GM19239 (cell line): ENCODE measurements around the gene SCYGR5.
"Not testable (repeated sequence)": the region's sequence is repeated elsewhere in the genome, so short reads cannot be mapped to it uniquely, and the experiment has no call there.

Source experiments
- DNase-seq: peaks from one replicate; pipeline ENCODE4 v3.0.0; 2011; ENCODE audit warnings: low spot score; ENCODE audit not compliant: insufficient read length
- FAIRE-seq: peaks from 2 replicates; lab custom pipeline; 2011; peaks lifted over from hg19 to GRCh38; lab: Jason Lieb, UNC

SCYGR5 gene, protein sequence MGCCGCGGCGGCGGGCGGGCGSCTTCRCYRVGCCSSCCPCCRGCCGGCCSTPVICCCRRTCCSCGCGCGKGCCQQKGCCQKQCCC

DNA sequence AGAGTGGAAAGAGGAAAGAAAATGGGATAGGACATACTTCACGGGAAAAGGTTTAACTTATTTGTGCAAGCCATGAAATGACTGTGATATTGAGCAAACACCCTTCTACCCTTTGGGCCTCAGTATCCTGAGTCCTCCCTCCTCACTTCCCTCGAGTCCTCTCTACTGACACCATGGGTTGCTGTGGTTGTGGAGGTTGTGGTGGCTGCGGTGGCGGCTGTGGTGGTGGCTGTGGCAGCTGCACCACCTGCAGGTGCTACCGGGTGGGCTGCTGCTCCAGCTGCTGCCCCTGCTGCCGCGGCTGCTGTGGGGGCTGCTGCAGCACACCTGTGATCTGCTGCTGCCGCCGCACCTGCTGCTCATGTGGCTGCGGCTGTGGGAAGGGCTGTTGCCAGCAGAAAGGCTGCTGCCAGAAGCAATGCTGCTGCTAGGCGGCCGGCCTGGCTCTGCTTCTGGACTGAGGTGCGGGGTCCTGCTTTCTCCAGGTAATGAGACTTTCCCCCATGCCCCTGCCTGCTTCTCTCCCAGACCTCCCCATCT is at the start of gene SCYGR5:
SCYGR5 (plus strand) TSS at position 174 of the 540 bp plus-strand sequence; CDS start at position 174, 0 bp downstream.
- FAIRE-seq: not testable (repeated sequence)

DNA sequence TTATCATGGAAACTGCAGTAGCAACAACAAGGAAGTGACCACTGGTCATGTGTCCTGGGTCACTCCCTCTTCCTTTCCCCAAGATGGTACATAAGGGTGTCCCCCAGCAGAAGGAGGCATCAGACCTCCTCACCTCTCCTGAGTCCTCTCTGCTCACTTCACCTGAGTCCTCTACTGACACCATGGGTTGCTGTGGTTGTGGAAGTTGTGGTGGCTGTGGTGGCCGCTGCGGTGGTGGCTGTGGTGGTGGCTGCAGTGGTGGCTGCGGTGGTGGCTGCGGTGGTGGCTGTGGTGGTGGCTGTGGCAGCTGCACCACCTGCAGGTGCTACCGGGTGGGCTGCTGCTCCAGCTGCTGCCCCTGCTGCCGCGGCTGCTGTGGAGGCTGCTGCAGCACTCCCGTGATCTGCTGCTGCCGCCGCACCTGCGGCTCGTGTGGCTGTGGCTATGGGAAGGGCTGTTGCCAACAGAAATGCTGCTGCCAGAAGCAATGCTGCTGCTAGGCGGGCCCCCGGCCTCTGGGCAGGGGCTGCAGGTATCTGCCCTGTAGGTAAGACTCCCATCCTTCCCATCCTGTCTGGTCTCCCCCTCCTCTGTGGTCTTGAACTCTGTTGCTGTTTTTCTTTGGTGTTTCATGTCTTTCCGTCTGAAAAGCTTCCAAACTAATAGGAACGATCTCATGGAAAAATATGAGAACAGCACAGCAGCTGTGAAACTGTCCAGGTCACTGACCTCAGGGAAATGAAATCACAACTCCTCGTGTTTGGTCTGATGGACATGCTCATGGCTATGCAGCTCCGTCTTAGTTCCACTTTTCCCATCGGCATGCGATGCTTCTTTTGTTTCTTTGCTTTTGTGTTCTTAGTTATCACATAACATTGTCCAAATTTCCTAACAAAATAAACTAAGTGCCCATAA is 49.0 kb upstream of the SCYGR5 start, which contains the start of gene SCYGR4:
SCYGR4 (plus strand) TSS at position 183 of the 915 bp plus-strand sequence; CDS start at position 183, 0 bp downstream.
- FAIRE-seq (no peak), DNase-seq (no peak)

More for the DNA sequence above, at the start of gene SCYGR5:
- DNase-seq: not testable (repeated sequence)

DNA sequence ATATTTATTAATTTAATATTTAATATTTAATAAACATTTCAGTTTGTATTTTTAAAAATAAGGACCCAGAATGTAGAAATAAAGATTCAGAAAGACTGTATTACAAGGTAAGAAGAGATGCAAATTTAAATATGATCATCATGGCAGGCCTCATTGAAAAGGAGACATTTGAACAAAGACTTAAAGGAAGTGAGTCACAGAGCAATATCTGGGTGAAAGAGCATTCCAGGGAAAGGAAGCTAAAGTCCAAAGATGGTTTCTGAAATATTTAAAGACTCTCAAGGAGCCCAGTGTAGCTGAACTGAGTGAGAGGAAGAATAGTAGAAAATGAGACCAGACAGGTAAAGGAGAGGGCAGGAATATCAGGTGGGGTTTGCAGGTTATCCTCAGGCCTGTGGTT is 43.4 kb upstream of the SCYGR5 start:
- DNase-seq (no peak), FAIRE-seq (no peak)

DNA sequence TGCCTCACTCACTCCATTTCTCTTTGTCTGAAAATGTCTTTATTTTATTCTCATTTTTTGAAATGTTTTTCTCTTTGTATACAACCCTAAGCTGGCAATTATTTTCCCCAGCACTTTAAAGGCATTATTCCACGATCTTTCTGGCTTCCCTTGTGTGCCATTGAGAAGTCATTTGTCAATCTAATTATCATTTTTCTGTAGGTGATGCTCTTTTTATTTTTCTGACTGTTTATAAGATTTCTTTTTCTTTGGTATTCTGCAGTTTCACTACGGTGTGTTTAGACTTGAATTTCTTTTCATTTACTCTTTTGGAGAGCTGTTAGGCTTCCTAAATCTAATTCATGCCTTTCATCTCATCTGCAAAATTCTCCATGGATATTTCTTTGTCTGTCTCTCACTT is 41.2 kb upstream of the SCYGR5 start:
- DNase-seq (no peak), FAIRE-seq (no peak)

DNA sequence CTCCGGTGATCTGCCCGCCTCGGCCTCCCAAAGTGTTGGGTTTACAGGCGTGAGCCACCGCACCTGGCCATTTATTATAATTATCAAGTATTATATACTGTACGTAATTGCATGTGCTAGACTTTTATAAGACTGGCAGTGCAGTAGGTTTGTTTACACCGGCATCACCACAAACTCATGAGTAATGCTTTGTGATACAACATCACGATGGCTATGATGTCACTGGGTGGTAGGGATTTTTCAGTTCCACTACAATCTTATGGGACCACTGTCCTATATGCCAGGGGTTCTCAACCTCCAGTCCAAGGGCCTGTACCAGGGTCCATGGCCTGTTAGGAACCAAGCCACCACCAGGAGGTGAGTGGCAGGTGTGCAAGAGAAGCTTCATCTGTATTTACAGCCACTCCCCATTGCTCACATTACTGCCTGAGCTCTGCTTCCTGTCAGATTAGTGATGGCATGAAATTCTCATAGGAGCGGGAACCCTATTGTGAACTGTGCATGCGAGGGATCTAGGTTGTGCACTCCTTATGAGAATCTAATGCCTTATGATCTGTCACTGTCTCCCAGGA is 39.9 kb upstream of the SCYGR5 start:
- no peak for FAIRE-seq

DNA sequence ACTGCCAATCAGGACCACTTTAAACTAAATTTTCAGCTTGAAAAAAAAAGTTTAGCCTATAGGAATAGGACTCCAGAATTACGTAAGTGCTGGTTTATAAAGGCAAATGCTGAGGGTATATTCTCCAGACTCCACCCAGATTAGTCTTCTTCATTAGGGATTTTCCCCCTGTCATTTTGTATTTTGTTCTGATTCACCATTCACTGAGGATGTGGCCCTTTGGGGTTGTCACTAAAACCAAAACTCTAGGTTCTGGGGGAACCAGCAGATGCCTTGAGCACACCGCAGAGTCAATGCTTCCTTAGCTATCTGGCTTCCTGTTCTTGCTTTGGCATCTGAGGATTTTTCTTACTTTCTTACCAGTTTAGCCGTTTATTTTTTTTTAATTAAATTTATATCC is 38.8 kb upstream of the SCYGR5 start:
- FAIRE-seq: peak; percentile 61
- DNase-seq: no peak

More for the DNA sequence above, 39.9 kb upstream of the SCYGR5 start:
- no peak for DNase-seq

DNA sequence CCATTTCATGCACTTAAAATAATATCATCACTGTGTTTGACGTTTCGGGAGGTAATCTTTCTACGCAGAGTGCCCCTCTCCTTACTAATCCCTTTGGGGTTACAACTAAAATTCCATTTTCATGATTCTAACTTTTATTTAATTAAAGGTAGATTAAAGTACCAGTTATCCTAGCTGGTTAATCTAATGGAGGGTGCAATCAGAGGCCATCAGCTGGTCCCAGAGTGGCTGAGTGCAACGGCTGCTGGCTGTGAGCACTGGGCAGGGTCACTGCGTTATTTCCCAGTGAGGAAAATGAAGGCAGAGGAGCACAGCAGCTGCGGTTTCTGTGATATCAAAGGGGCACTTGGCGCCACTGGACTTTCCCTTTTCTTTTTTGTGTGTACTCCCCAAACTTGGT is 37.2 kb upstream of the SCYGR5 start:
- no peak for FAIRE-seq
- no peak for DNase-seq

DNA sequence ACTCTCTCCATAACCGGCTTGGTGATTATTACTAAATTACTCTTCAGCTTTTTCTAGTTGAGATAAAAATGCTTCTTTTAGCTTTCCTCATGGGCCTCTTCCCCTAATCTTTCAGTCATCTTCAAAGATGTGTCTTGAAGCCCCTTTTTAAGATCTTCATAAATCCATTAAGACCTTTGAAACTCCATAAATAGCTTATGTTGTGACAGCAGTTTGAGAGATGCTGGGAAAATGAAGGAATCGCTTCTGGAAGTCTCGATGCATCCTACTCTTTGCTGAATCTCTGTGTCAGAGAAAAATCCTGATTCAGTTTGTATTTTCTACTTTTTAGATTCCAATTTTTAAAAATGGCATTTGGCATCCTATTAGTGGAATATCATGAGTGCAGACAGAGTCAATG is 36.3 kb upstream of the SCYGR5 start:
- DNase-seq (no peak), FAIRE-seq (no peak)

DNA sequence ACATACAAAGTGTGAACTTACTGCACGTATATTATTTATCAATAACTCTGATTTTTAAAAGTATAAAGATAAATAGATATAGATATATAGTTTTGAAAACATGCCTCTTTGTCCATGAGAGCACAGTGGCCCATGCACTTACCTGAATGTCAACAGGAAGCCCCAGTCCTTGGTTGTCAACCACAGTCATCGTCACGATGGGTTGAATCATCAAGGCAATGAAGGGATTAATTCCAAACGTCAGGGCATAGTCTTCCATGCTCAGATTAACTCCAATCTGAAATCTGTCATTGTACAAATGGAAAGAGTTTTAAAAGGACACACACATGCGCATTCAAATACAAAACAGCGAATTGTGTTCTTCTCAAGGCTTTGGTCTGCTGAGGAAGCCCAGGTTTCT is 33.8 kb upstream of the SCYGR5 start:
- FAIRE-seq (no peak), DNase-seq (no peak)

DNA sequence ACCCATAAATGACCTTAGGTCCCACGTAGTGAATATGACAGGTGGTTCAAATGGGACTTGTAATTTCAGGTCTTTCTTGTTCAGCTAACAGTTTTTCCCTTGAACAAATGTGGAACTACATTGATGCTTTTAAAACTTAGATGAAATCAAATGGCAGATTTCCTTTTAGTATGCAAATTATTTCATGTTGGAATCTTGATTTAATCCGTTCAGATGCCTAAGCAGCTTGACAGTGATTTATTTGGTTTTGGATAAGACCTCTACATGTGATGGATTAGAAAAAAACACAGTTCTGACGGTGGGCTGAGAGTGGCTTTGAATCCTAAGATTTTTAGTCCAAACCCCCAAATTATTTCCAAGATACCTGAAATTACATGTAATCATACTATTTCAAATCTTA is 32.4 kb upstream of the SCYGR5 start:
- DNase-seq (no peak), FAIRE-seq (no peak)

DNA sequence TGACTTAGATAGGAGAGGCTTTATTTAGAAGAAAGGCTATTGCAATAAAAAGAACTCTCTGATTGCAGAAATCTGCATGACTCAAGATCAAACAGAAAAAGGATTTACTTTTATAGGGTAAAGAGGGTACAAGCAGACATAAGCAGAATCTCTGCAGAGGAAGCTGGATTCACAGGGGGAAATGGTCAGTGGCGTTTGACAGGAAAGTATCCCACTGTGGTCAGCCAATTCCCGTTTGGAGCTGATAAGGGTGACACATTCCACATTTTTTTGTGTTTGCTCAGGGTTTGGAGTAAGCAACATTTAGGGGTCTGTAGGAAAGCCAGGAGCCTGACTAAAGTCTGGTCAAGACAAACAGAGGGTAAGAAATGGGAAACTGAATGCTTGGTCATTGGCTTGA is 23.9 kb upstream of the SCYGR5 start:
- DNase-seq: no peak
- no peak for FAIRE-seq

DNA sequence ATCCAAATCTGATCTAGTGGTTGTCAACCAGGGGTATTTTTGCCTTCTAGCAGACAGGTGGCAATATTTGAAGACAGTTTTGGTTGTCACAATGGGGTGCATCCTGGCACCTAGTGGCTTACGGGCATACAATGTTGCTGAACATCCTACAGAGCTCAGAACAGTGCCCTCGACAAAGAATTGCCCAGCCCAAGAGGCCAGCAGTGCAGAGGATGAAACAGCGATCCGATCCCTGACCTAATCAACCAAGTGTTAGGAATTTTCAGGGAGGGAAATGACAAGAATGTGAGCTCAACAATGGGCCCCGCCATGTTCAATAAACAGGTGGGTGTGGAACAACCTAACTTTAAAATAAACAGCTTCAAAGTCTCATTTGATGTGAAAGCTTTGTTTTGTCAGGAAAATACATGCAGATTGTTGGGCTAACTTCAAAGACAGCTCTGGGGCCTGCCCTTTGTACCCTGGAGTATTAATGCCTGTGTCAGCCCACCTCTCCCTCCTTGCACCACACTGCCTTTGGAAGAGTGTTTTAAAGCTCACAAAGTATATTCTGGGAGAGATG is 22.5 kb upstream of the SCYGR5 start:
- FAIRE-seq (no peak), DNase-seq (no peak)

DNA sequence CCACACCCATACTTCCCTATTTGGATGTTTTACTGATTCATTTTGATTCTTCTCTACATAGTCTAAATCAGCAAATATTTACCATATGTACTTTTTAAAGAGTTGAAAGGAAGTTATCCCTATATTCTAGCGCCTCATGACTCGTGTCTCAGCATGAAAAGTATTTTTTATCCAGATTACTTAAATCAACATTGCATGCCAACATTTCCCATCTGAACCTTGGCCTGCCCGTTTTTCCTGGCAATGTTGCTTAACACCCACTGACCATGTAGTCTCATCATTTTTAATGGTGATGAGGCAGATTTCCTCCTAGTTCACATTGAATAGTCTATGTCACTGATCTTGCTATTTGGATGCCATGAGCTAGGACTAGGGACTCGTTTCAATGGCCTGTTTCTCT is 13.2 kb upstream of the SCYGR5 start:
- FAIRE-seq: no peak

DNA sequence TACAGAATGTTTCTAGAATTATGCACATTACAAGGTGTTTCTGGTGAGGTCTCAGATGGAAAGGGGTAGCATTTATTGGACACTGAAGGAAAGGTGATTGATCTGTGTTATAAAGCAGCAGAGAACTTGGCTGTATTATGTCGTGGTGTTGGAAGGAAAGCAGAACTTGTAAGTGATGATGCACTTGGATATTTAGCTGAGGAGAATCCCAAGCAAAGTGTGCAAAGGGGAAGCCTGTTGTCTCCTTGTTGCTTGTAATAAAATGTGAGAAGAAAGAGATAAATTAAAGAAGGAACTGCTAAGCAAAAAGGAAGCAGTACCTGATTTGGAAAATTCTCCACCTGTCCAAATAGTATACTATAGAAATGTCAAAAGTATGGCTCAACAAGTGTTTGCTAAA is 12.2 kb upstream of the SCYGR5 start:
- no peak for FAIRE-seq
- DNase-seq: no peak

More for the DNA sequence above, 13.2 kb upstream of the SCYGR5 start:
- DNase-seq: no peak

DNA sequence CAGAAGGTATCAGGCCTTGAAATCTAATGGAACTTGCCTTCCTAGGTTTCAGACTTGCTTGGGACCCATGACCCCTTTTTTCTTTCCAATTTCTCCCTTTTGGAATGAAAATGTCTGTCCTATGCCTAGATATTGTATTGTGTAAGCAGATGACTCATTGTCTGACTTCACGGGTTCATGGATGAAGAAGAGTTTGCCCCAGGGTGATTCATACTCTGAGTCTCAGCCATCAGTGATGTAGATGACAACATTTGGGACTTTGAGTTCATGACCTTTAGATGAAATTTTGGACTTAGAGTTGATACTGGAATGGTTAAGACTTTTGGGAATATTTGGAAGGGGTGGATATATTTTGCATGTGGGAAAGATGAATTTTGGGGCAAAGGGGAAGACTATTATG is 11.2 kb upstream of the SCYGR5 start:
- DNase-seq: no peak
- no peak for FAIRE-seq

DNA sequence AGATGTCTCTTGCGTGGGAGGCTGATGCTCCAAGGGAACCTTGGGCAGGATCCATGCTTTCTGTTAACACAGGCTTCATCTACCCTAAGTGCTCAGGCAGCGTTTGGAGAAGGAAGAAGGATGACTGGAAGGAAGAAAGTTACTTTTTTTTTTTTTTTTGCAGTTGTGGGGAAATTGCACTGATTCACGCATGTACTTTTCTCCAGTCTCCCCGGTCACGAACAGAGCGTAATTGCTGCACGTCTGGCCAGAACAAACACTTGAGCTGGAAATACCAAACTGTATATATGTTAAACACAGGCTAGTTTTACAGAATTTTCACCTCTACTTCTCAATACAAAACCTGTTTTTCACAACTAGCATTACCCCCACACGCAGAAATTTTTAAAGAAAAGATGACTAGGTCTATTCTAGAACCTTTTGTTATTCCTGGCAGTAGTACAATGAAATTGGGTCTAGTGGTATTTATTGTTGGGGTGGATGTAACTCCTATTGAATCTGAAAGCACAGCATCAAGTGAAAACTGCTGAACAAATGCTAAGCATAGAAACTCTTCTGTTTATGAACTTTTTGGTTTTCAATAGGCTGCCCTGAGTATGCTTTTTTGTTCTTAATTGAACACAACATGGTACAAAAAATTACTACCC is 9.3 kb upstream of the SCYGR5 start:
- FAIRE-seq (no peak), DNase-seq (no peak)

DNA sequence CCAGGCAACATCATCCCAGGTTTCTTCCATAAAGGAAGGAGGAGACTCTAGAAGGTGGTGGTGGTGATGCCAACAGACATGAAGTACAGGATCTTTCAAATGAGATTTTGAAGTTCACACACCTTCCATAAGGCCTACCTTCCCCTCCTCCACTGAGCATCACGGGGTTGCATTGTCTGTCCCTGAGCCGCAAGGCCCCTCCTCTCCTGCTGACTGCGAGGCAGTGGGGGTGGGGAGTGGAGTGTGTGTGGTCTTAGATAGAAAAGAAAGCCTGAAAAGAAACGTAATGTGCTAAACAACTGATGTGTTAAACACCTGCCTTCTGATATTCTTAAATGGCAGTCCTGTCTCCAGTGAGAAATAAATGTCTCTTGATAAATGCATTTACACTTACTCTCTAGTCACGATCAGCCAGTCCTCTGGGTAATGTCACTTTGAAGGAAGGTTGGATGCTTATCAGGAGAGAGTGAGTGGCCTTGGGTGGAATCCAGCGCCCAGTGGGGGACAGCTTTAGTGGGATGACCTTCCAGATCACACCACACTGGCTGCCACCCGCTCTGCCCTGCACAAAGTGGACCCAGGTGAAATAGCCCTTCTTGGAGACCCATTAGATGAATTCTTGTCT is 5.5 kb upstream of the SCYGR5 start:
- FAIRE-seq (no peak), DNase-seq (no peak)

DNA sequence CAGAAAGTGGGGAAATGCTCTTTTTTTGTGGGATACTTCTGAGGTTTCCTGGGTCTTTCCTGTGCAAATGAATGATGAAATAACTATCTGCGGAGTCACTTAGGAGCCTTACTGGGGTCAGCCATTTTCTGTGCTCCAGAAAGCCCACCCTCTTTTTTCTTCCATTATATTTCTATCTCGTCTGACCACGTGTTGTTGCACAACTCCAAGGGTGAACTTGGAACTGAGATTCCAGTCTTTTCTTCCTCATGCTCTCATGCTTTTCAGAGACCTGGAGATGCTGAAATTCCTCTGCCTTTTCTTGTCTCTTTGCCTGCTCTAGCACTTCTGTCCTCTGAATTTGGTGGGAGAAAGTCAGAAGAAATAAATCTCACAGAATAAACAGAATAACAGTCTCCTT is 4.8 kb upstream of the SCYGR5 start:
- DNase-seq (no peak), FAIRE-seq (no peak)

DNA sequence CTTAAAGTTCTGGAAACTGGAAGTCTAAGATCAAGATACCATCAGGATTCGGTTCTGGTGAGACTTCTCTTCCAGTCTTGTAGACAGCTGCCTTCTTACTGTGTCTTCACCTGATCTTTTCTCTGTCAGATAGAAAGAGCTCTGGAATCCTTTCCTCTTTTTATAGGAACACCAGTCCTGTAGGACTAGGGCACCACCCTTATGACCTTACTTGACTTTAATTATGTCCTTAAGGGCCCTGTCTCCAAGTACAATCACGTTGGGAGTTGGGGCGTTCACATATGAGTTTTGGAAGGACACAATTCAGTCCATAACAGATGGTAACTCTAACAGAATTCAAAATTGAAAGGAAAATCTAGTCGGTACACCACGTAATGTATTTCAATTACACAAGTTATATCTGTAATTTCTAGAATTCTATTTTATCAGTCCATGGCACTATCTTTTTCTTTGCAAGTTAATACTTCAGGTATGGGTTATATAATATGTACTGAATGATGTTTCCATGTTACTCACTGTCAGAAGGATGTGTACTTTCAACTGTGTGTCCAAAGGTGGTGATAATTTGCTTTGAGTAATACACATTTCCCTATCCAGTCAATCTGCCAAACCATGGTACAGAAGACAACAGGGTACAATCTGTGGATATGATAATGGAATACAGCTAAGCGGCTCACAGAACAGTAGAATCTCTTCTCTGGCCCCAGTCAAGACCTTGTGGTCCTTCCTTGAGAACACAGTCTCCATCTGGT is 1.2 kb upstream of the SCYGR5 start:
- DNase-seq (no peak), FAIRE-seq (no peak)
